Transverse colon (tissue), 4 donors: ENCODE measurements around the gene ALDH3B1. TPM values are rescaled to one million over a fixed set of nuclear protein-coding genes. Genes with fewer than 3 reads are reported as not detected.

ENCODE experiments used
- DNase-seq: peaks from one replicate; pipeline ENCODE4 v3.0.0-alpha.2; 2019
- H3K27ac ChIP-seq, 4 donors: fragments of 200-600 bp; sonication (generic); 2 replicates each; pipeline ENCODE4 v1.5.1; 2016 to 2018; ENCODE audit warnings: inconsistent platforms in 4 of 4
- H3K27me3 ChIP-seq: fragments of 200-600 bp; sonication (generic); 2 replicates; pipeline ENCODE4 v1.5.1; 2017; ENCODE audit warnings: inconsistent platforms
- H3K36me3 ChIP-seq, 4 donors: fragments of 200-600 bp; sonication (generic); 2 replicates each; pipeline ENCODE4 v1.5.1; 2017 to 2019; ENCODE audit warnings: inconsistent platforms in 4 of 4
- H3K4me1 ChIP-seq, 4 donors: fragments of 200-600 bp; sonication (generic); 2 replicates each; pipeline ENCODE4 v1.5.1; 2017 to 2020; ENCODE audit warnings: inconsistent platforms in 4 of 4
- H3K4me3 ChIP-seq, 4 donors: fragments of 200-600 bp; sonication (generic); 1 replicate in 1 of 4; 2 replicates in 3 of 4; pipeline versions ENCODE4 v1.5.1 to v1.6.1; 2017 to 2019; ENCODE audit warnings: inconsistent platforms in 4 of 4
- H3K9me3 ChIP-seq, 2 donors: fragments of 200-600 bp; sonication (generic); 2 replicates each; pipeline ENCODE4 v1.5.1; 2017 to 2019; ENCODE audit warnings: inconsistent platforms in 2 of 2
- CTCF ChIP-seq, 5 experiments: fragments of 200-600 bp in 3 of 5; fragments of 450-650 bp in 2 of 5; sonication (generic) in 3 of 5; IDR thresholded peaks; 1 replicate in 2 of 5; 2 replicates in 3 of 5; pipeline ENCODE4 v1.5.1; 2016 to 2017; ENCODE audit warnings: antibody characterized with exemption in 5 of 5, inconsistent platforms in 3 of 5, mild to moderate bottlenecking in 2 of 5, moderate library complexity in 1 of 5
- EP300 ChIP-seq: sonication (generic); formaldehyde crosslinking; IDR thresholded peaks from one replicate; pipeline ENCODE4 v1.6.1; 2017; ENCODE audit warnings: antibody characterized with exemption, low read depth
- POLR2A ChIP-seq: fragments of 450-650 bp; IDR thresholded peaks from one replicate; pipeline ENCODE4 v1.6.1; 2016; ENCODE audit warnings: antibody characterized with exemption, mild to moderate bottlenecking, moderate library complexity
- POLR2AphosphoS5 ChIP-seq, 3 donors: sonication (generic); formaldehyde crosslinking; IDR thresholded peaks; one replicate each; pipeline ENCODE4 v1.6.1; 2016; ENCODE audit warnings: antibody characterized with exemption in 3 of 3
- WGBS, 2 donors: methylation state at CpG; one replicate each; pipeline ENCODE4 v1.1.5; 2018; ENCODE audit warnings: low coverage in 1 of 2; 5-methylcytosine and 5-hydroxymethylcytosine counted together
- in situ Hi-C, 4 donors: fragments of 200-750 bp; cut with MboI; loops; one replicate each; pipeline versions ENCODE4 v1.15.0 to v1.15.1; 2017; ENCODE audit warnings: low sequenced_read_pairs in 3 of 4, low pct_ligation_motif_present in 1 of 4, low pct_unique_long_range_greater_than_20kb in 1 of 4
- intact Hi-C: fragments of 100-400 bp; cut with DNase I; formaldehyde crosslinking; loops from one replicate; pipeline ENCODE4 v1.15.1; 2023; ENCODE audit warnings: low total_unique reads
- total RNA-seq, 4 donors: library from RNA; depleted of rRNA; stranded (reverse); fragments of >200 nt; gene quantifications; one replicate each; pipeline ENCODE4 v1.1.0, GENCODE V29; 2016

Gene ALDH3B1
- total RNA-seq, 4 donors from 2014 or later = 12.1 to 14.9 (median 13.5) TPM

- in situ Hi-C loops = no loop called here
- 8% methylated on average over 22 of the region's 22 CpGs; no CpG with 5 or more reads in 1 of the 2 donors for WGBS, 2 donors
Observed at GRCh38 chr11:68040101-68040956, 30.2 kb downstream of the ALDH3B1 start.

GRCh38 chr11:68040957-68041591, 30.9 kb downstream of the ALDH3B1 start:
- Histone ChIP-seq H3K27me3 (no peaks in the 10 kb centered on the region), H3K4me3 (peak overlapping the region; percentile 46 to 74 (median 65)), H3K4me1 (peaks cover 17 to 48% (median 34%) of the 10 kb centered on the region in 4 donors), H3K9me3 (no peaks in the 10 kb centered on the region), H3K27ac (peak overlapping the region; percentile 86 to 93 (median 90)), H3K36me3 (peaks cover 0 to 10% (median 2%) of the 10 kb centered on the region in 4 donors)
- in situ Hi-C loops = no loop called here
- WGBS, 2 donors = 60% methylated on average over 12 of the region's 23 CpGs; no CpG with 5 or more reads in 1 of the 2 donors
- intact Hi-C loops = no loop called here
- no peak for DNase-seq
- no peak for TF ChIP-seq POLR2AphosphoS5 (IDR thresholded peaks at IDR 0.05)
- TF ChIP-seq EP300 = no peak
- TF ChIP-seq CTCF (IDR thresholded peaks at IDR 0.05) = no peak
- TF ChIP-seq POLR2A = no peak

More at GRCh38 chr11:68040101-68040956, 30.2 kb downstream of the ALDH3B1 start:
- peak; percentile 68 for DNase-seq
- TF ChIP-seq CTCF (IDR thresholded peaks at IDR 0.05) (no peak), POLR2AphosphoS5 (IDR thresholded peaks at IDR 0.05) (peak in 1 of 3 donors; percentile 13), POLR2A (peak; percentile 51), EP300 (no peak)
- peak overlapping the region; percentile 86 to 93 (median 90) for H3K27ac ChIP-seq
- peaks cover 0 to 10% (median 2%) of the 10 kb centered on the region in 4 donors for H3K36me3 ChIP-seq
- no peaks in the 10 kb centered on the region for H3K27me3 ChIP-seq
- H3K4me3 ChIP-seq = peak overlapping the region; percentile 46 to 74 (median 65)
- intact Hi-C loops = no loop called here
- H3K9me3 ChIP-seq = no peaks in the 10 kb centered on the region
- peaks cover 17 to 50% (median 34%) of the 10 kb centered on the region in 4 donors for H3K4me1 ChIP-seq

- peak overlapping the region; percentile 86 to 93 (median 90) for H3K27ac ChIP-seq
- peaks cover 17 to 41% (median 34%) of the 10 kb centered on the region in 4 donors for H3K4me1 ChIP-seq
- TF ChIP-seq EP300 (no peak), POLR2AphosphoS5 (IDR thresholded peaks at IDR 0.05) (no peak), CTCF (IDR thresholded peaks at IDR 0.05) (no peak), POLR2A (no peak)
- in situ Hi-C loops (no loop called here), intact Hi-C loops (no loop called here)
- WGBS, 2 donors = 83% methylated on average over 12 of the region's 12 CpGs; no CpG with 5 or more reads in 1 of the 2 donors
- no peak for DNase-seq
- peaks cover 0 to 10% (median 2%) of the 10 kb centered on the region in 4 donors for H3K36me3 ChIP-seq
- H3K9me3 ChIP-seq = no peaks in the 10 kb centered on the region
- no peaks in the 10 kb centered on the region for H3K27me3 ChIP-seq
- H3K4me3 ChIP-seq = no peak overlapping the region
Observed at GRCh38 chr11:68041617-68042218, 31.6 kb downstream of the ALDH3B1 start.
